Measurements from ENCODE around the gene RUFY2.
"Not testable (repeated sequence)": the region's sequence is repeated elsewhere in the genome, so short reads cannot be mapped to it uniquely, and the experiment has no call there.

RUFY2 gene

DNA sequence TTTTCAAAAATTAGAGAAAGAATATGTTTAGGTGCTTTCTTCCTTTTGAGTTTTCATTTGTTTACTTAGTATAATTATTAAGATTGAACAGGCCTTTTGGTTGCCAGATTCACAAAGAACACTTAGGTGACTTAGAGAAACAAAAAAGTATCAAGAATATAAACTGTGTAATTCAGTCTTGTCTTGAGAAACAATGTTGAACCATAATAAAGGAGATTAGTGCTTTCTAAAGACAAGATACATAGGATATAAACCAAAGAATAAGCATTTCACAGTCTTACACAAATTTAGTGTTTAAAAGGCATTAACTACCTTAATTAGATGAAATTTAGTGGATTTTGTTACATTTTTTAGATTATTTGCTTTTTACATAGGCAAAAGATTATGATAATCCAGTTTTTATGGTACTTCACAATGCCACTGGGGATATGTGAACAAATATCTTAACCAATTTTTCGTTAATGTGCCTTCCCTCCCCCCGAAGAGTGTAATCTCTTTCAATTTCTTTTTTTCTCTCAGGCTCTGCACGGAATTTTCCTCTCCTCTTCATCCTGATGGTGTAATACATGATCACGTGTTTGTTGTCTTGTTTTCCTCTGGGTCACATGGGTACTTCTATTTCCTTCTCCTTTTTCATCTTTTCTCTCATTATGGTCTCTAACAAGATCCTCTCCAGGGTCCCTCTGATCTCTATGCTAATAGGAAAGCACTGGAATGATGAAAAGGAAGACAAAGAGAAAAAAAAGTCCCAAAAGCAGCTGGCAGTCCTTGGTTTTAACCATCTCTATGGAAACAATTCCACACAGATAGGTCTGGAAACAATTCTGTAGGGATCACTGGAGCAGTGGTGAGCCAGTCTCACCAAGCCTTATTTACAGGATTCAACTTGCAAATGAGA lies 78.9 kb downstream of the RUFY2 start:
- peak; percentile 88 for DNase-seq (ENCODE audit: low read depth)
- TF ChIP-seq POLR2A (IDR thresholded peaks at IDR 0.05; ENCODE audit: extremely low read depth, insufficient read length) (peak; percentile 57), CTCF (IDR thresholded peaks at IDR 0.05; ENCODE audit: low read depth, low read length) (no peak), MAX (IDR thresholded peaks at IDR 0.05; ENCODE audit: low read depth, low read length) (peak; percentile 100), MYC (IDR thresholded peaks at IDR 0.05; ENCODE audit: low read depth, low read length) (peak; percentile 83; the same call in 1 of the 2 replicates)
- peak overlapping the region; percentile 49 for H3K4me3 ChIP-seq (ENCODE audit: low read depth, low read length)

GRCh38 chr10:68324396-68324795 lies 82.7 kb downstream of the RUFY2 start:
- not testable (repeated sequence) for DNase-seq (ENCODE audit: low read depth); H3K4me3 ChIP-seq (ENCODE audit: low read depth, low read length)

DNA sequence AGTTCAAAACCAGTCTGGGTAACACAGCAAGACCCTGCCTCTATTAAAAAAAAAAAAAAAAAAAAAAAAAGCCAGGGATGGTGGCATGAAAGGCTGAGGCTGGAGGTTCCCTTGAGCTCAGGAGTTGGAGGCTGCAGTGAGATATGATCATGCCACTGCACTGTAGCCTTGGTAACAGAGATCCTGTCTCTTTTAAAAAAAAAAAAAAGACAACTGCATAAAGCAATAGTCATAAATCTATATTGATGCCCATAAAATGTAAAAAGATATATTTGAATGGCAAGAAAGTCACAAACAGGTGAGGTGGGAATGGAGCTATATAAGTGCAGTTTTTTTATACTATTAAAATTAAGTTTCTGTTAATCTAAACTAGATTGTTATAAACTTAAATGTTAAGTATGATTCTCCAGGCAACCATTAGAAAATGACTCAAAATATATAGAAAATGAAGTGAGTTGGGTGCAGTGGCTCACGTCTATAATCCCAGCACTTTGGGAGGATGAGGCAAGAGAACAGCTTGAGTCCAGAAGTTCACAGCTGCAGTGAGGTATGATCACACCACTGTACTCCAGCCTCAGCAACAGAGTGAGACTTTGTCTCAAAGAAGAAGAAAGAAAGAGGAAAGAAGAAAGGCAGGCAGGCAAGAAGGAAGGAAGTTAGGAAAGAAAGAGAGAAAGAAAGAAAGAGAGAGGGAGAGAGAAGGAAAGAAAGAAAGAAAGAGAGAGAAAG lies 88.6 kb downstream of the RUFY2 start:
- TF ChIP-seq MYC (IDR thresholded peaks at IDR 0.05; ENCODE audit: low read depth, low read length) = no peak
- DNase-seq (ENCODE audit: low read depth) = no peak
- H3K4me3 ChIP-seq (ENCODE audit: low read depth, low read length) = no peak overlapping the region

DNA sequence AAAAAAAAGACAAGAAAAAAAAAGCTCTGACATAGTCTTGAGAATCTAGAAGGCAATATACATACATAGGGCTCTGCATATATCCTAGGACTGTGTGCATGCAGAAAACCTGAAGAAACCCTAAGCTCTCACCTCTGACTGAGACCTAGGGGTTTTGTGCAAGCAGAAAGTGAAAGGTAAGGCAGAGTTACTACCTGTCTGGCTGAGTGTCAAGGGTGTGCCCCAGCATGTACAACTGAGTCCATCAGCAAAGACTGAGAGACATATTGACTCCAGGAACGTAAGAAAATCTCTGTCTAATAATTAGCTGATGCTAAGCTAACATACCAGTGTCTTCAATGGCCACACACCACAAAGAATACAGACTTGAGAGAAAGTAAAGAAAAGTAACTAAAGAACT lies 91.5 kb downstream of the RUFY2 start:
- TF ChIP-seq MYC (IDR thresholded peaks at IDR 0.05; ENCODE audit: low read depth, low read length) = no peak
- TF ChIP-seq MAX (IDR thresholded peaks at IDR 0.05; ENCODE audit: low read depth, low read length) = no peak
- H3K4me3 ChIP-seq (ENCODE audit: low read depth, low read length) = no peak overlapping the region
- DNase-seq (ENCODE audit: low read depth) = no peak

DNA sequence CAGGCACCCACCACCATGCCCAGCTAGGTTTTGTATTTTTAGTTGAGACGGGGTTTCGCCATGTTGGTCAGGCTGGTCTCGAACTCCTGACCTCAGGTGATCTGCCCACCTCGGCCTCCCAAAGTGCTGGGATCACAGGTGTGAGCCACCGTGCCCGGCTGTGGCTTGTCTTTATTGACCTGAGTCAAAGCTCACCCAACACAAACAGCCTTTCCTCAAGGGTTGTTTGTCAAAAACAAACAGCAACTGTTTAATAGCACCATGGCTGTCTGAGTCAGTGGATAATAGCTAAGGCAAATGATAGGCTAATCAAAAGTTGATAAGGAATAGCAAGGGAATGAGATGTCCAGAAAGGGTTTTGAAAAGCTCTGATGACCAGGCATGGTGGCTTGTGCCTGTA lies 92.1 kb downstream of the RUFY2 start:
- not testable (repeated sequence) for H3K4me3 ChIP-seq (ENCODE audit: low read depth, low read length); DNase-seq (ENCODE audit: low read depth)

- DNase-seq (ENCODE audit: low read depth) = no peak
- TF ChIP-seq POLR2A (IDR thresholded peaks at IDR 0.05; ENCODE audit: extremely low read depth, insufficient read length) = no peak
- TF ChIP-seq CTCF (IDR thresholded peaks at IDR 0.05; ENCODE audit: low read depth, low read length) = no peak
- TF ChIP-seq MAX (IDR thresholded peaks at IDR 0.05; ENCODE audit: low read depth, low read length) = no peak
- no peak for TF ChIP-seq MYC (IDR thresholded peaks at IDR 0.05; ENCODE audit: low read depth, low read length)
Observed at GRCh38 chr10:68310531-68310930, 96.5 kb downstream of the RUFY2 start.

DNA sequence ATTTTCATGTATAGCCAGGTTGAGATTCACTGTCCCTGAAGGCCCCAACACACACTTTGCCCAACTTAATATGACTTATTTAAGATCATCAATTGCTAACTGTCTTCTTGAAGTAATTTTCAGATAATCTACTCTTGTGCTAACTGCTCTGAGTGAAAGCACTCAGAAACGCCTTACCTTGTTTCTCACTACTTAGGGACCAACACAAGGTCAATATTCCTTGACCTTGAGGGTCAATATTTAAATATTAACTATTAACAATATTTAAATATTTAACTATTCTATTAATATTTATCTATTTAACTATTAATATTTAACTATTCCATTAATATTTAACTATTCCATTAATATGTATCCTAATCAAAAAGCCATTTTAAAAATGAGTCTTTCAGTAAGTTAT lies 101.2 kb downstream of the RUFY2 start:
- TF ChIP-seq MAX (IDR thresholded peaks at IDR 0.05; ENCODE audit: low read depth, low read length) (no peak), CTCF (IDR thresholded peaks at IDR 0.05; ENCODE audit: low read depth, low read length) (no peak), MYC (IDR thresholded peaks at IDR 0.05; ENCODE audit: low read depth, low read length) (no peak), POLR2A (IDR thresholded peaks at IDR 0.05; ENCODE audit: extremely low read depth, insufficient read length) (no peak)
- no peak for DNase-seq (ENCODE audit: low read depth)

More at GRCh38 chr10:68310531-68310930, 96.5 kb downstream of the RUFY2 start:
- no peak overlapping the region for H3K4me3 ChIP-seq (ENCODE audit: low read depth, low read length)

More for the DNA sequence above, 101.2 kb downstream of the RUFY2 start:
- no peak overlapping the region for H3K4me3 ChIP-seq (ENCODE audit: low read depth, low read length)

Measured in NB4 (cell line).